GM21528 (cell line): Measurements from ENCODE around the gene PRKAG2.

ENCODE experiments used
- ATAC-seq: cut with Tn5 transposase; IDR thresholded peaks from one replicate; pipeline ENCODE4 v1.9.1; 2021; ENCODE audit warnings: mild to moderate bottlenecking, moderate library complexity; ENCODE audit not compliant: unreplicated experiment, low FRiP score

PRKAG2 gene

DNA sequence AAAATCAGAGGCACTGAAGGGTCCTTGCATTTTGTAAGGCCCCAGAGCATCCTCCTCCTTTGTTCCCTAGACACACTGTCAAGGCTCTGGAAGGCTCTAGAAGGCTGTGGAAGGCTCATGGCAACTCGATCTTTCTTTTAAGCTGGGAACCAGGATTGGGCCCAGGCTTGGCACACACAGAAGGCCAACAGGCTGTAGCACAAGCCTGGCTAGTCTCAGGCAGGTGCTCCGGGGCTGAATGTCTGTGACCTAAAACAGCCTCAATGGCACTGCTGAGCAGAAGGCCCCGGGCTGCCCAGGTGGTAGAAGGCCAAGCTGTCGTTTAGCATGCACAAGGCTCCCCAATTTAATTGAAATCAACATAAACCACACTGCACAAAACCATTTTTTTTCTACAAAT is 55.7 kb downstream of the PRKAG2 start:
- ATAC-seq = no peak

- ATAC-seq = no peak
Observed at GRCh38 chr7:151820491-151821105, 56.3 kb downstream of the PRKAG2 start.

GRCh38 chr7:151819866-151820265 is 57.0 kb downstream of the PRKAG2 start:
- ATAC-seq = no peak

GRCh38 chr7:151818674-151819519 is 58.0 kb downstream of the PRKAG2 start:
- no peak for ATAC-seq

DNA sequence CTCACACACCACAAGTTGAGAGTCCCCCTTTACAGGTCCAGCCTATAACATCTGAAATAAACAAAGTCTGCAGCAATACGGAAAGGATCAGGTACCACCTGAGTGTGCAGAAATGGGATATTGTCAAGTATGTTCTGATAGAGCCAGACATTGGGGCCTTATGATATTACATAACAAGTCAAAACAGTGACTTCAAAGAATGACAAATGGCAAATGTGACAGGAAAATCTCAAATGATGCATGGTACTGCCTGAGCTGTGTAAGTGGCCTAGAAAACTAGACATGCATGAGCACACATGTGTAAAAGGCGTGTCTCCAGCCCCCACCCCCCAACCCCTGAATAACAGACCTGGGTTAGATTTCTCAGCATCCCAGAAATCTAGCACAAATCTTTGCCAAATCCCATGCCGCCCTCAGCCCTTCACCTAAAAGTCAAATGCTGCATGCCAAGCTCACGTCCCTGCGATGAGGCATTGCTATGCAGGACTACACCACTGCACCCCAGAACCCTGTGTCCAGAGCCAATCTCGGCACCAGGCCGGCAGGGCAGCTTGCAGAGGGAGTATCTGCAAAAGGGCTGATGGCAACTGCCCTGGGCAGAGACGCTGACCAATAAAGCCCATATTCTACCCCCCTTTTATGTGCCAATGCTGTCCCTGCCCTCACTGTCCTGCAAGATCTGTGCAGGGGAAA is 58.8 kb downstream of the PRKAG2 start:
- no peak for ATAC-seq

GRCh38 chr7:151817315-151817690 is 59.6 kb downstream of the PRKAG2 start:
- no peak for ATAC-seq

- ATAC-seq = no peak
Observed at GRCh38 chr7:151816562-151817314, 60.2 kb downstream of the PRKAG2 start.

GRCh38 chr7:151815419-151815818 is 61.5 kb downstream of the PRKAG2 start:
- no peak for ATAC-seq

DNA sequence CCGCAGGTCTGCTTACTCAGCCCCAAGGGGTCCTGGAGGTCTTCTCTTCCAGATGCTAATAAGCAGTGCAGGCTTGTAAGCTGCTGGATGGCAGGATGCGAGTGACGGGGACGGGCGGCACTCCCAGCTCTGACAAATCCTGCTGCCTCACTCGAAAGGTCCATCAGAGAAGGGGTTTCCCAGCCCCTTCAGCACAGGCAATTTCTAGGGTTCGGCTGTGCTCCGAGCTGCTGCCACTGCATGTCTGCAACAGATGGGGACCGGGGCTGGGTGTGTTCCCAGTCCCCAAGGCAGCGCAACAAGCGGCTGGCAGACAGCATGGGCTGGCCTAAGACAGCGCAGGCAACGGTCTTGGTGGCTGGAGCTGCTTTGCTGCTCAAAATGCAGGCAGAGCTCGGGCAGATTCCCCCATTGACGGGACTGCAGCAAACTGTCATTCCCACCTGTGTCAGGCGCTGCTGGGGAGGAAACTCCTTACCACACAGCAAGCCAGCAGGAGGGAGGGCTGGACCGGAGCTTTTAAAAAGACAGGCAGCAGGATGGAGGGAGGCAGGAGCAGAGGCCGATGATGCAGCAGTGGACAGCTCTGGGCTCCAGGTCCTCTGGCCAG is 62.4 kb downstream of the PRKAG2 start:
- no peak for ATAC-seq

- ATAC-seq = no peak
Observed at GRCh38 chr7:151813997-151814396, 62.9 kb downstream of the PRKAG2 start.

GRCh38 chr7:151813445-151813844 is 63.5 kb downstream of the PRKAG2 start:
- ATAC-seq = no peak

DNA sequence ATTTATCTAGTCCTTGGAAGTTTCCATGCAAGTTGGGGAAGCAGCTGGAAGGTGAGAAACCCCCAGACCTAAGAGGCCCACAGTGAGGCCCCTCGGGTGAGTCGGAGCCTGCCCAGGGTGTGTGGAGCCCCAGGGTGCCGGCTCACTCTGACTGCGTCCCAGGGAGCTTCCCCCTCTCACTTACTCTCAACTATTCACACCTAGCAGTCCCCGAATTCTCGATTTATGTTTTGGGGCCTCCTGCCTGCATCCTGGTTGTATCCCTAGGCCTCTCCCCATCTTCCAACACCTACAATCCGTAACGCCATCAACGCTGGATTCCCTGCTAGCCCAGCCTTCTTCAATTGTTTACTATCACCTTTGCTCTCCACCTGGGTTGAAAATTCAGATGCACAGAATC is 63.9 kb downstream of the PRKAG2 start:
- no peak for ATAC-seq

- ATAC-seq = no peak
Observed at GRCh38 chr7:151810441-151811232, 66.3 kb downstream of the PRKAG2 start.

DNA sequence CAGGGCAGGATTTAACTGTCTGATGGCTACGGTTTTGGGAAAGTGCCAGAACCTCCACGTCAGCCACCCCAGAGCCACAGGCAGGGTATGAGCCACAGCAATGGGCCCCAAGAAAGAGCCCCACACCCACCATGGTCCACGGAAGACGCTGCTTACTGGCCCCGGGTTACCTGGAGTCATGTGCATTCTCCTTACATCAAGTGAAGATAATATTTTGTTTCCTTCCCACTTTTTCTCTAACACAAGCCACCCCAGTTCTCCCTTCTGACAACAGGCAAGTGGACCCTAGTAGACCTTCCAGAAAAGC is 67.1 kb downstream of the PRKAG2 start:
- no peak for ATAC-seq

- ATAC-seq = no peak
Observed at GRCh38 chr7:151809146-151809863, 67.6 kb downstream of the PRKAG2 start.

DNA sequence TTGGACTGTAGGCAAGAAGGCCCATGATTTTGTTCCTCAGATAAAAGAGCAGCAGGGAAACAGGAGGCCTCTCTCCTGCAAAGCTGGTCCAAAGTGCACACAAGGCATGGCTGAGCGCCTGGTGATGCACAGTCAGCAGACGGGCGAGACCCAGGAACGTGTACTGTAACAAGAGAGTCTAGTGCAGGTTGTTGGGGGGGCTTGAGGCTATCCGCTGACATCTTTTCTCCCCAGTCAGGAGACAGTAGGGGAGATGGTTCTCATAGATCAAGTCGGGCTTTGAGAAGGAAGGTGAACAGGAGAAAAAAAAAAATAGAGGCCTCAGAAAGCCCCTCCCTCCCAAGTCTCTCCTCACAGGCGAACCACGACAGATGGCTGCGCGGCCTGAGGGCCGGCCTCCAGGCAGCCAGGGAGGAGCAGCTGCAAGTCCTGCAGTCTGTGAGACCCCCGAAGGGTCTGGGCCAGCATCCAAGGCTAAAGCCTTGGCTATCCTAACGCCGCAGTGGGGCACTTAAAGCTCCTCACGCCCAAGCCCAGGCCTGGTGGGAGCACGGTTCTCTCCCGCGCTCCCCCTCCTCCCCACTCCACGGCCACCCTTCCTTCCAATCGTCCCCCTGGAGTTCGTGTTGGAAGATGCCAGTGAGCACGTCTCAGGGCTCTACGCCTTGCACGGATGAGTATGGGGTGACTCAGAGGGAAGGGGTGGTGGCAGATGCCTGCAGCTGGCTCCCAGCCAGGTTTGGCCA is 68.3 kb downstream of the PRKAG2 start:
- ATAC-seq = no peak

GRCh38 chr7:151807846-151808245 is 69.1 kb downstream of the PRKAG2 start:
- no peak for ATAC-seq

DNA sequence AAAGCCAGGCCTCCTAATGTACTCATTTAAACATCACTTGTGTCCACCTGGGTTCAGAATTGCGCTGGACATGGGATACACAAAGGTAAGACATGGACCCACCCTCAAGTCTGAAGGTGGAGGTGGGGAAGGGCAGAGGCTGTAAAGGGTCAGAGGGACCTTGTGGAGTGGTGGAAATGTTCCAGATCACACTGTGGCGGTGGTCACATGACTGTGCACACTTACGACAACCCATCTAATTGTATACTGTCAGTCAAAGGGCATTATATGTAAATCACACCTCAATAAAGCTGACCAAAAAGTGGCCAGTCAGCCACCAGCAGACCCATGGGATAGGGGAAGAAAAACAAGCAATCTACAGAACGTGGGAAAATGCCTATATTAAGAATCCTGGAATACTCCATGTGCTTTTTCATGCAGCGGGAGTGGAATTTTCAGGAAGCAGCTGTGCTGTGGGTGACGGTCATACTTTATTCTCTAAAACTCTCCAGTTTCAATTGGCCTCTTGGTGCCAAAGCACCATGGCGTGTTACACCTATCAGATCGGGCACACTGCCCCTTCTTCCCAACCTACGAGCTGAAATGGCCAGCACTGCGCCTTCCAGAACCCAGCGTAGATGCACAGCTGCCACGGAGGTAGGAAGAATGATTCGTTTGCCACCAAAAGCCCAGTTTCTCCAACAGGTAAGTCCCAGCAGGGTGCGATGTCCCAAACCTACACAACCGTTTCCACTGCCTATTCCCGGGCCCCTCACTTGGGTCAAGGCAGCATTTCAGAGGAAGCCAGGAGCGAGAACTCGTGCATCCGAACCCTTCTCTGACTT is 69.8 kb downstream of the PRKAG2 start:
- no peak for ATAC-seq
